Fibroblast of skin of abdomen (primary cell): ENCODE results near the gene NETO1. TPM values are rescaled to one million over a fixed set of nuclear protein-coding genes. Genes with fewer than 3 reads are reported as not detected.

Experiments used
- DNase-seq: peaks from one replicate; pipeline ENCODE4 v3.0.0-alpha.2; 2013
- polyA plus RNA-seq, 2 experiments: library from polyadenylated mRNA; unstranded; fragments of 120-200 nt; gene quantifications; one replicate each; pipeline ENCODE4 v1.2.1, GENCODE V29; 2013; ENCODE audit not compliant: insufficient read length in 2 of 2

NETO1 gene, protein sequence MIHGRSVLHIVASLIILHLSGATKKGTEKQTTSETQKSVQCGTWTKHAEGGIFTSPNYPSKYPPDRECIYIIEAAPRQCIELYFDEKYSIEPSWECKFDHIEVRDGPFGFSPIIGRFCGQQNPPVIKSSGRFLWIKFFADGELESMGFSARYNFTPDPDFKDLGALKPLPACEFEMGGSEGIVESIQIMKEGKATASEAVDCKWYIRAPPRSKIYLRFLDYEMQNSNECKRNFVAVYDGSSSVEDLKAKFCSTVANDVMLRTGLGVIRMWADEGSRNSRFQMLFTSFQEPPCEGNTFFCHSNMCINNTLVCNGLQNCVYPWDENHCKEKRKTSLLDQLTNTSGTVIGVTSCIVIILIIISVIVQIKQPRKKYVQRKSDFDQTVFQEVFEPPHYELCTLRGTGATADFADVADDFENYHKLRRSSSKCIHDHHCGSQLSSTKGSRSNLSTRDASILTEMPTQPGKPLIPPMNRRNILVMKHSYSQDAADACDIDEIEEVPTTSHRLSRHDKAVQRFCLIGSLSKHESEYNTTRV
- polyA plus RNA-seq (2013, experiment 1 of 2; ENCODE audit: insufficient read length), result 0.17 TPM
- polyA plus RNA-seq (2013, experiment 2 of 2; ENCODE audit: insufficient read length), result not detected

DNA sequence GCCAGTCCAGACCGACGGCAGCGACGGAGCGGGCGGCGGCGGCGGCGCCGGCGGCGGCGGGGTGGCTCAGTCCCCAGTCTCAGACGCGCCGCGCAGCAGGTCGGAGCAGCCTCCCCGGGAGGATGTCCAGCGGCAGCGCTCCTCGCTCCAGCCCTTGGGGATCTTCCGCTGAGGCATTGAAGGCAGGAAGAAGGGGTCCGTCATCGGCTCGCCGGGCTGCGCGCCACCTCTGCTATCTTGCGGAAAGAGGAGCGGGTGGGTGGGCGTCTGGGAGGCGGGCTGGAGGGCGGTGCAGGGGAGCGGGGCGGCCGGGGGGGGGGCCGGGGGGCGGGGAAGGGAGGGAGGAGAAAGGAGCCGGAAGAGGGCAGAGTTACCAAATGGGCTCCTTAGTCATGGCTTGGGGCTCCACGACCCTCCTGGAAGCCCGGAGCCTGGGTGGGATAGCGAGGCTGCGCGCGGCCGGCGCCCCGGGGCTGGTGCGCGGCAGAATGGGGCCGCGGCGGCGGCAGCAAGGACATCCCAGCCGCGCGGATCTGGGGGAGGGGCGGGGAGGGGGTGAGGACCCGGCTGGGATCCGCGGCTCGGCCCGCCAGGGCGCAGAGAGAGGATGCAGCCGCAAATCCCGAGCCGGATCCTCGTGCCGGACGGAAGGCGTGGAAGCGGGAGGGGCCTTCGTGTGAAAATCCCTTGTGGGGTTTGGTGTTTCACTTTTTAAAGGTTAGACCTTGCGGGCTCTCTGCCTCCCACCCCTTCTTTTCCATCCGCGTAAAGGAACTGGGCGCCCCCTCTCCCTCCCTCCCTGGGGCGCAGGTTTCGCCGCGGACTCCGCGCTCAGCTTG lies at the start of gene NETO1:
NETO1 (minus strand) TSS at position 242 of the 839 bp plus-strand sequence. CDS start 696 bp downstream, outside the sequence.
- DNase-seq, result no peak

DNA sequence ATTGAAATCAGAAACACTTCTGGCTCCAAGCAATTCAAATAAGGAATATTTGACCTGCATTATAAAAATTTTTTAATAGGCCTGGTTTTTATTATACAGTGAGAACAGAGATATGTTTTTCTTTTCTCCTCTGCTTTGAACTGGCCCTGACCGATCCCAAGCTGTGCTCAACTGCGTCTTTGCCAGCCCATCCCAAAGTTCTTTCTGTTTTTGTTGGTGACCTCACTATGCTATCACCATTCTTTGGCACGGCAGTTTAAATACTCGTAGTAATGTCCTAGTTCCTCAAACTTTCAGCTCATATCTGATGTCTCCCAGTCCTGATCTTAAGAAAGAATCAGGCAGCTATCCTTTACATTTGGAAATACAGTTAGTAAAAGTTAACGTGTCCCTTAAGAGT lies 42.3 kb upstream of the NETO1 start:
- no peak for DNase-seq

DNA sequence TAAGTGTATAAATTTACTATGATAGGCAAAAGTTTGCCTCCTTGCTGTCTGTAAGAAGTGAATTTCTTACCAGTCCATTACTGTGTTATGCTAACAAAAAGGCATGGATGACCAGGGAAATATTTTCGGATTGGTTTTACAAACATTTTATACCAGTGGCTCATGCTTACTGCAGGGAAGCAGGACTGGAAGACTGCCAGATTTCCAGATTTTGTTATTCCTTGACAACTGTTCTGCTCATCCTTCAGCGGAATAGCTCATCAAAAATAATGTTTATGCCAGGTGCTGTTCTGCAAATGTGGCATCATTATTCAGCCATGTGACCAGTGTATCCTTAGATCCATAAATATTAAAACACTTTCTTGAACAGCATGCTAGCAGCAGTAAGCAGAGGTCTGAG lies 40.4 kb upstream of the NETO1 start:
- DNase-seq, result no peak

DNA sequence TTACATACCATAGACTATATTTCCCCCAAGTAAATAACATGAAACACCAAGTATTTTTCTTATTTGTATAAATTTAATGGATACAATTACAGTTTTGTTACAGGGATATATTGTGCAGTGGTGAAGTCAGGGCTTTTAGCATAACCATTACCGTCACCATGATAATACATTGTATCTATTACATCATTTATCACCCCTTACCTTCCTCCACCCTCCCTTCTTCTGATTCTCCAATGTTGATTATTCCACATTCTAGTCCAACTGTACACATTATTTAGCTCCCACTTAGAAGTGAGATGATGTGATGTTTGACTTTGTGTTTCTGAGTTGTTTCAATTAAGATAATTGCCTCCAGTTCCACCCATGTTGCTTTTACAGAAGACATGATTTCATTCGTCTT lies 35.2 kb upstream of the NETO1 start:
- DNase-seq, result no peak

DNA sequence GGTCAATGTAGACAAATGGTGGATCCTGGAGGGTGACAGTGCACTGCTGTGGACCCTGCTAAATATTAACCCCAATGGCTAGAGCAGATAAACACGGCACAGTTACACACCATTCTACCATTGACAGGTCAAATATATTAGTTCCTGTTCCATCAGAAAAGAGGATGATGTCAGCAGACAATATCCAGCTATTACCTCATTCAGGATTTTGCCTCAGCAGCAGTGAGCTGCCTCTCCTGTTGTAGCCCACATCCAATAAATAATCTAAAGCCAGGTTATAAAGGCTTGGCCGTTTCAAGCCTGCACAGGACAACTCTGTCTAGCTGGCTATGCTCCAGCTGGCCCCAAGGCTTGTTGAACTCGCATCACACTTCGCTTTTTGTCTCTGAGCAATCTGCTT lies 31.6 kb upstream of the NETO1 start:
- no peak for DNase-seq

DNA sequence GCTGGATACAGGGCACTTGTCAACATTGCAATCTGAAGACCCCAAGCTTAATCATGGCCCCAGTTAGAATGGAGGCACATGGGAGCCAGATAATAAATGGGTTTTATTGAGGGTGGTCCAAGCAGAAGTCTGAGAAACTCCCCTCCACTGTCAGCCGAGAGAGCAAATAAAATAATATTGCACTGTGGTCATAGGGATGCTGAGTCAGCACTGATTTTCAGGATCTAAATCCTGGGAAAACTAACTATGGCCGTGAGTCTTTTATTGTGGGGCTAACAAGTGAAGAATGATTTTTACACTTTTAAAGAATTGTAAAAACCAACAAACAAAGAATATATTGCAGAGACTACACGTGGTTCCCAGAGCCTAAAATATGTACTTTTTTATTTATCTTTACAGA lies 31.1 kb upstream of the NETO1 start:
- DNase-seq, result no peak

DNA sequence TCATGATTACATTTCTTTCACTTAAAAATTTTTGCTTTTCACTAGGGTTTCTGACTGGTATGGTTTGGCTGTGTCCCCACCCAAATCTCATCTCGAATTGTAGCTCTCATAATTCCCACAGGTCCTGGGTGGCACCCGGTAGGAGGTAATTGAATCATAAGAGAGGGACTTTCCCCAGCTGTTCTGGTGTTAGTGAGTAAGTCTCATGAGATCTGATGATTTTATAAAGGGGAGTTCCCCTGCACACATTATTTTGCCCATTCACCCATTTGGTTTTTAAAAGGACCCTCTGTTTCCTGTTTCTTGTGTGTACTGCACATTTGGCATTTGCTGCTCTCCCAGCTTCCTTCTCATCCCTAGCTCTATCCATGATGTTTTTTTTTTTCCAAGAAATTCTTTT lies 27.8 kb upstream of the NETO1 start:
- no peak for DNase-seq

DNA sequence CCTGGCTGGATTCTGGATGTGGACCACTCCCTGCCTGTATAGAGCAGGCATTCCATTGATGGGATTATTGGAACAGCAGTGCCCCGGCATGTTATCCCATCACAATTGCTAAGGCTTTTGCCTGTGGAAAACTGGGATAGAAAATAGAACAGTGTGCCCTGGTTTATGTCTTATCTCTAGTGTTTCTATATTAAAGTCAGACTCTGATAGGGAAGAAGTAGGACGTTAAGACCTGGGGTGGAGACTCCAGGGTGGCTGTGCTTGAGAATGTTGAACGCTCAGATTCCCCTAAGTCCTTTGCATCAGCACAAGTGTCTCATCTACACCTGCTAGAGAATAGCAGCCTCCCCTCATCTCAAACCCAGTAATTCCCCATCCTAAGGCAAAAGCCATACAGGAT lies 10.8 kb upstream of the NETO1 start:
- no peak for DNase-seq

DNA sequence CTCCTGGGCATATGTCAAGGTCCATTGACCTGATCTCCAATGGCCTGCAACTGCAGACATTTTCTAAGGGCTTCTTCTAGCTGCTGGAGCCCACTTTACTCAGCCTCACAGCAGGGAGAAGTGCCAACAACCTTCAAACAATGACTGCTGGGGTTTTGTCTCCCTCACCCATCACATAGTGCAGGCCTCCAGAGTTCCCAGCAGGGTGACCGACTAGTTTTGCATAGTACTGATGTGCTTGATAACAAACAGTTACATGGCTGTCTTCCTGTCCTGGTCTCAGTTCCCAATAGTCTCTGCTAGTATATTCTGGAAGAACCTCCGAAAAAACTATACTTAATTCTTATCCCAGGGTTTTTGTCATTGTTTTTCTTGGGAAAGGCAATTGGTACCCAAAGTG lies 10.4 kb upstream of the NETO1 start:
- no peak for DNase-seq

DNA sequence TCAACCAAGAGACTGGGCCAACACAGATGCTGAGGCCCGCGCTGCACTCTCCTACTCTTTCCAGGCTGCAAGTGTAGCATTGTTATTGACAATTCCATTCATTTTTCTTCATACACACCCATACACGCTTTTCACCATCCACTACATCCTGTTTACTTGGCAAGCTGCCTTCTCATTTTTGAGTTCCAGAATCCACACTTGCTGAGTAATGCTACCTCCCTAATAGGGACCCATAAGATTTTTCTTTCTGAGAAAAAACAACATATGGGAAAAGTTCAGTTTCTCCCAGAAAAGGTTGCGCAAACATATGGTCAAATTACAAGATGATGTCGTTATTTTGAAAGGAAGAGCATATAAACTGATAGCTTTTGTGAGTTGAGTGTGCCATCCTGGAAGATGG lies 3.3 kb upstream of the NETO1 start:
- no peak for DNase-seq

DNA sequence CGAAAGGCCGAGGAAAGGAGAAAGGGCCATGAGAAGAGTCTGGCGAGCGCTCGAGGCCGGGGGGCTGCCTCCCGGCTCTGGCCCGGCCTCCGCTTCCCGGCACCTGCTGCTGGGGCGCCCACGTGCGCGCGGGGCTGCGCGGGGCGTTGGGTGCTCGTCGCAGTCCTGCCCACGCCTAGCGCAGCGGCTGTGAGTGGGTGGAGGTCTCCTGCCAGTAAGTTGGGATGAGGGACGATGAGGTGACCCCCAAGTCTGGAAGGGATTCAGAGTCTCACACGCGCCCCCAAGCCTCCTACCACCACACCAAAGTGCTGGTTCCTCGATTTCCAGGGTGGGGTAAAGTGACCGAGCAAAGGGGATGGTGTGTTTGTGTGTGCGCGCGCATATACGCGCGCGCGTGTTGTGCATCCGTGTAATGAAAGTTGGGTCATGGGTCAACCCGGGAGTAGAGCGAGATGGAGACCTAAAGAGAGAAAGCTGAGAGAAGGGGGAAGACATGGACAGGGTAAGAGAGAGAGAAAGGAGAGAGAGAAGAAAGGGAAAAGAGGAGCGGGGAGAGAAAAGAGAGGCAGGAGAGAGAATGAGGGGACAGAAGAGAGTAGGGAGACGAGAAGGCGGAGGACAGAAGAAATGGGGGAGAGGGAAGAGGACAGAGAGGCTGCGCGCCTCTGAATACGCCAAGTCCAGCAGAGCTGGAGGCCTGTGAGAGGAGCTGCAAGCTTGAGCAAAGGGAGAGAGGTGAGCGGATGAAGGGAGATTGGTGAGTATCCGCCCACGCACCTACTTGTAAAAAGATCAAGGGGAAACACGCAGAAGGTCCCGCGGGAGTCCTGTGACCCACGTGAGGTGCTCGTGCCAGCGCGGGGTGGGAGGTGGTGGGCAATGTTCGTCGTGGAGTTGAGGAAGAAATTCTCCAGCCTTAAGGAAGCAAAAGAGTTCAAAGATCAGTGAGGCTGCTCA lies 1.7 kb upstream of the NETO1 start:
- no peak for DNase-seq

DNA sequence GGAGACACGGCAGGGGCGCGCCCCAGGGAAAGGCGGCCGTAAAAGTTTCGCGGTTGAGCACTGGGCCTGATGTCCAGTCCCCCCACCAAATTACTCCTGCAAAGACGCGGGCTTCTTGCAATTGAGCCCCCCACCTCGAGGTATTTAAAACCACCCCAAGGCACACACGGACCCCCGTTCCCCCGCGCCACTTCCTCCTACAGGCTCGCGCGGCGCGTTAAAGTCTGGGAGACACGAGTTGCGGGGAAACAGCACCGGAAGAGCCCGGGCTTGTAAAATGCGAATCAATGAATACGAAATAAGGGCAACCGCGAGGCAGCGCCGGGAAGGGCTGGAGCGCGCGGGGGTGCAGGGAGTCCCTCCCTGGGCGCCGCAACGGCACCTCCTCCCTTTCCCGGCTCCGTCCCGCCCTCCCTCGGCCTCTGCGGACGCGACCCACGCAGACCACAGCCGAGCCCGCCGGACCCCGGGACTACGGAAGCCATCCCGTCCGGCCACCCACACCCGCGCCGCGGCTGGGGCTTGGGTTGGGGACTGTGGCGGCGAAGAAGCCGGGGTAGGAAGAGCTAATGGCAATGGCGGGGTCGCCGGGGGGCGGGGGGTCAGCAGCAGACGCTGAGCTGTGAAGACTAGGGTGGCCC lies 918 bp upstream of the NETO1 start:
- DNase-seq, result no peak

DNA sequence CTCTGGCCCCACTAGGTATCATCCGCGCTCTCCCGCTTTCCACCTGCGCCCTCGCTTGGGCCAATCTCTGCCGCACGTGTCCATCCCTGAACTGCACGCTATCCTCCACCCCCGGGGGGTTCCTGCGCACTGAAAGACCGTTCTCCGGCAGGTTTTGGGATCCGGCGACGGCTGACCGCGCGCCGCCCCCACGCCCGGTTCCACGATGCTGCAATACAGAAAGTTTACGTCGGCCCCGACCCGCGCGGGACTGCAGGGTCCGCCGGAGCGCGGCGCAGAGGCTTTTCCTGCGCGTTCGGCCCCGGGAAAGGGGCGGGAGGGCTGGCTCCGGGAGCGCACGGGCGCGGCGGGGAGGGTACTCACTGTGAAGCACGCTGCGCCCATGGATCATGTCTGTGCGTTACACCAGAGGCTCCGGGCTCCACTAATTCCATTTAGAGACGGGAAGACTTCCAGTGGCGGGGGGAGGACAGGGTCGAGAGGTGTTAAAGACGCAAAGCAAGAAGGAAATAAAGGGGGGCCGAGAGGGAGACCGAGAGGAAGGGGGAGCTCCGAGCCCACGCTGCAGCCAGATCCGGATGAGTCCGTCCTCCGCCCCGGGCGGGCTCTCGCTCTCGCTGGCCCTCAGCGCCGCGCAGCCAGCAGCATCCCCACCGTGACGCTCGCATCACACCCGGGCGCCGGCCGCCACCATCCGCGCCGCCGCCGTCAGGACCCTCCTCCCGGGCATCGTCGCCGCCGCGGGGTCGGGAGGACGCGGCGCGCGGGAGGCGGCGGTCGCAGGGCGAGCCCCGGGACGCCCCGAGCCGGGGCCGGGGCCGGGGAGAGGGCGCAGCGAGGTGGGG lies 664 bp downstream of the NETO1 start:
- no peak for DNase-seq

DNA sequence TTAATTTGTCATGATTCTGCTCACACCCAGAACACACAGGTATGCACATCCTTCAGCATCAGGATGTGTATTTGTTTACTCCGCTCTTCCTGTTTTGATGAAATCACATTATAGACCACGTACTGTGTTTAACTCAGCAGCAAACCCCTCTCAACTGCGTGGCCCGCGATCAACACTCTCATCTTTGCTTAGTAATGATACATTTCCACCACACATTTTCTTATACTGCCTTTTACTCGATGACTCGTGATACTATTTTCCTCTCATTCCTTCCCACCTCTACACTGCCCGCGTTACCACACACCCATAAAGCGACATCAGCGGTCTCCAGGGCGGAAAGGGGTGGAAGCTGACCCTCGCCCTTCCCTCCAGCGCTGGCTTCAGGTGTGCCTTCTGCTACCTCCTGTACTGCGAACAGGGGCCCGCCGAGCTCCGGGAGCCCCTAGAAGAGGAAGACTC lies 1.3 kb downstream of the NETO1 start:
- no peak for DNase-seq

DNA sequence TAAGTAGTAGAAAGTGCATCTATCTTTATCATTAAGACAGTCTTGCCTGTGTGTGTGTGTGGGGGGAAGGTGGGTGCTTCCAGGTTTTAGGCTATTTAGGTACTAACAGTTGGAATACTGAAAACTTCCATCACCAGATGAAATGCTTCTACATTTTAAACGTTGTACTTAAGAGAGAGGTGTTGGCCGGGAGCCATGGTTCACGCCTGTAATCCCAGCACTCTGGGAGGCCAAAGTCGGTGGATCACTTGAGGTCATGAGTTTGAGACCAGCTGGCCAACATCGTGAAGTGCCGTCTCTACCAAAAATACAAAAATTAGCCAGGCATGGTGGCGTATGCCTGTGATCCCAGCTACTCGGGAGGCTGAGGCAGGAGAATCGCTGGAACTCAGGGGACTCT lies 4.0 kb downstream of the NETO1 start:
- DNase-seq, result no peak

DNA sequence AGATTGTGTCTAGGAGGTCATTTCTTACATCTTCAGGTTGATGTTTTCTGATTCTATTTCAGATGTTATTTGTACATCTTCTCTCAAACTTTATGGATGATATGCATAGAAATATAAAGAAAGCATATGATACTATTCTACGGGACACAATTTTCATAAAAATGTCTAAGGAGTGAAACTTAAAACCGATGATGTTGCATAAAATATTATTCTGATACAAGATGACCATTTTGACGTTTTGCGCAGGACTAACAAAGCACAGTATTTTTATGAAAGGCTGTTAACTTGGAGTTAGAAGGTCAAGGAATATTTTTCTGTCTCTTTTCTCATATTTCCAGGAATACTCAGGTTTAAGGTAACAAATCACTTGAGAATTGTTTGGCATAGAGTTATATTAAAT lies 8.7 kb downstream of the NETO1 start:
- no peak for DNase-seq

DNA sequence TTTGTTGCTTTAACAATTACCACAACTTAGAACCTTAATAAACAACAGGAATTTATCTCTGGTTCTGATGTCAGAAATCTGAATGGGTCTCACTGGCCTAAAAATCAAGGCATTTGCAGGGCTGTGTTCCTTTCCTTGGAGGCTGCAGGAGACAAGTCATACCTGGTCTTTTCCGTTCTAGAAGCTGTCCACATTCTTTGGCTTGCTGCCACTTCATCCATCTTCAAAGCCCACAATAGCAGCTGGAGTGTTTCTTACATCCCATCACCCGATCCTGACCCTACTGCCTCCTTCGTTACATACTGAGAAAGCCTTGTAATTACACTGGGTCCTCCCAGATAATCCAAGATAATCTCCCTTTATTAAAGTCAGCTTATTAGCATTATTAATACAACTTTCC lies 18.1 kb downstream of the NETO1 start:
- no peak for DNase-seq

DNA sequence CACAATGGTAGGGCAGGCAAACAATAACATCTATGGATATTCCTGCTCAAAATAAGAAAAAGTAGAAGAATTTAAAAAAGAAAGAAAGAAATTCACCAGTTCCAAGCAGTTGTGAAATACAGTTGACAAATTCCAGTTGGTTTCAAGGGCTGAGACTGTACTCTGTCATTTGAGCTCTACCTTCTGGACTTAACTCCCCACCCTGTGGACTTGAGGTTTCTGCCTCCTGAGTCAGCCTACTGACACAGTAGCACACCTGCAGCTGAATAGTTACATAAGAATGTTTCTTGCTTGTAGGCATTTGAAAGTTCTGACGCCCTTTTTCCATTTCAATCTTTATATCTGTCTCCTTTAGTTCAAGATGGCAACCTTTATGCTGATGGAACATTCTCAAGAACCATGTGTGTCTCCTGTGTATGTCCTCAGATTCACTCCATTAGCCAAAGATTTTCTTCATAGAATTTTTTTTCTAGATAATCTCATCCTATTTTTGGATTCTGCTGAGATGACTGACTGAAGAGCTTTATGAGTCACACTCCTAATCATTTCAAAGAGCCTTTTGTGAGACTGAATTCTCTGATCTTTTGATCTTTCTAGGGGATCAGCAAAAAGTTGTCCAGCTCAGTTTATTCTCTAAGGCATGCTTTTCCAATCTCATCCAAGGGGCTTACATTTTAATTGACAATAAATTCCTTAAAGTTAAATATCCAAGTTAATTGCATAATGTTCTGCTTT lies 19.1 kb downstream of the NETO1 start:
- DNase-seq, result no peak

DNA sequence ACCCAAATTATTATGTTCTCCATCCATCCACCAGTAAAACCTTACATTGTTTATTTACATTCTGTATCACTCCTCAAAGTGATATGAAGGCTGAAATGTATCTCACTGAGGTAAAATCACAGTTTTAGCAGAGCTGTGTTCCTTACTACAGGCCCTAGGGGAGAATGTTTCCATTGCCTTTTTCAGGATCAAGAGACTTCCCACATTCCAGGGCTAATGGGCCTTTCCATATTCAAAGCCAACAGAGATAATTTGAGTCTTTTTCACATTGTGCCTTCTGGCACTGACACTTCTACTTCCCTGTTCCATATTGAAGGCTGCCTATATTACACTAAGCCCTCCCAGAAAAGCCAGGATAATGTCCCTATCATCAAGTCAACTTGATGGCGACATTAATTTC lies 20.0 kb downstream of the NETO1 start:
- no peak for DNase-seq
